Uterus (tissue), 4 donors: ENCODE results near the gene KRCC1. TPM values are rescaled to one million over a fixed set of nuclear protein-coding genes. Genes with fewer than 3 reads are reported as not detected.
"Not testable (repeated sequence)": the region's sequence is repeated elsewhere in the genome, so short reads cannot be mapped to it uniquely, and the experiment has no call there.

Experiments used
- DNase-seq, 2 donors: peaks; one replicate each; pipeline ENCODE4 v3.0.0-alpha.2; 2019 to 2020
- H3K27ac ChIP-seq, 2 donors: fragments of 200-600 bp; sonication (generic); 1 replicate in 1 of 2; 2 replicates in 1 of 2; pipeline ENCODE4 v1.5.1; 2016 to 2018
- H3K27me3 ChIP-seq, 2 donors: fragments of 200-600 bp; sonication (generic); one replicate each; pipeline ENCODE4 v1.5.1; 2018 to 2019; ENCODE audit warnings: control low read depth in 1 of 2
- H3K36me3 ChIP-seq, 2 donors: fragments of 200-600 bp; sonication (generic); one replicate each; pipeline ENCODE4 v1.5.1; 2019; ENCODE audit warnings: control low read depth in 1 of 2
- H3K4me1 ChIP-seq, 2 donors: fragments of 200-600 bp; sonication (generic); one replicate each; pipeline ENCODE4 v1.5.1; 2018 to 2019; ENCODE audit warnings: control low read depth in 1 of 2
- H3K4me3 ChIP-seq, 2 donors: fragments of 200-600 bp; sonication (generic); 1 replicate in 1 of 2; 2 replicates in 1 of 2; pipeline ENCODE4 v1.5.1; 2018 to 2019; ENCODE audit warnings: mild to moderate bottlenecking in 1 of 2
- H3K9me3 ChIP-seq, 2 donors: fragments of 200-600 bp; sonication (generic); one replicate each; pipeline ENCODE4 v1.5.1; 2019; ENCODE audit warnings: control low read depth in 1 of 2
- CTCF ChIP-seq, 4 experiments: fragments of 200-600 bp in 2 of 4; fragments of 450-650 bp in 2 of 4; sonication (generic) in 2 of 4; IDR thresholded peaks; one replicate each; pipeline ENCODE4 v1.5.1; 2016 to 2019; ENCODE audit warnings: antibody characterized with exemption in 4 of 4, mild to moderate bottlenecking in 2 of 4, moderate library complexity in 1 of 4
- POLR2A ChIP-seq, 2 donors: fragments of 450-650 bp; IDR thresholded peaks; one replicate each; pipeline ENCODE4 v1.6.1; 2016; ENCODE audit warnings: antibody characterized with exemption in 2 of 2, mild to moderate bottlenecking in 1 of 2, moderate library complexity in 1 of 2
- intact Hi-C: fragments of 100-400 bp; cut with DNase I; formaldehyde crosslinking; loops from one replicate; pipeline ENCODE4 v1.15.1; 2023; ENCODE audit warnings: low total_unique reads
- total RNA-seq, 4 donors: library from RNA; depleted of rRNA in 3 of 4; stranded (reverse); fragments of >200 nt in 3 of 4; gene quantifications; one replicate each; pipeline versions ENCODE4 v1.1.0 to v1.2.4, GENCODE V29; 2014 to 2023
- donor health status: DM: yes; HTN: yes; CAD: no.

KRCC1 gene
- total RNA-seq, 4 donors from 2014 or later, result 19.7 to 62.1 (median 30.1) TPM

GRCh38 chr2:88024509-88024908, 31.1 kb downstream of the KRCC1 start:
- Histone ChIP-seq H3K4me3 (no peak overlapping the region), H3K36me3 (no peaks in the 10 kb centered on the region), H3K27me3 (no peaks in the 10 kb centered on the region), H3K4me1 (no peaks in the 10 kb centered on the region), H3K27ac (no peak overlapping the region), H3K9me3 (no peaks in the 10 kb centered on the region)
- DNase-seq, result no peak
- intact Hi-C loops, result no loop called here
- no peak for TF ChIP-seq POLR2A (IDR thresholded peaks at IDR 0.05)

GRCh38 chr2:88022669-88022921, 33.0 kb downstream of the KRCC1 start:
- no peak overlapping the region for H3K27ac ChIP-seq
- no peak for TF ChIP-seq CTCF (IDR thresholded peaks at IDR 0.05)
- no peak for TF ChIP-seq POLR2A (IDR thresholded peaks at IDR 0.05)
- no peaks in the 10 kb centered on the region for H3K9me3 ChIP-seq
- H3K27me3 ChIP-seq, result no peaks in the 10 kb centered on the region
- H3K4me3 ChIP-seq, result no peak overlapping the region
- H3K4me1 ChIP-seq, result no peaks in the 10 kb centered on the region
- DNase-seq, result no peak
- intact Hi-C loops, result no loop called here
- H3K36me3 ChIP-seq, result no peaks in the 10 kb centered on the region

- H3K27ac ChIP-seq, result no peak overlapping the region
- no peak for DNase-seq
- no peaks in the 10 kb centered on the region for H3K36me3 ChIP-seq
- intact Hi-C loops, result no loop called here
- H3K27me3 ChIP-seq, result no peaks in the 10 kb centered on the region
- H3K9me3 ChIP-seq, result no peaks in the 10 kb centered on the region
- TF ChIP-seq CTCF (IDR thresholded peaks at IDR 0.05) (no peak), POLR2A (IDR thresholded peaks at IDR 0.05) (no peak)
- H3K4me1 ChIP-seq, result no peaks in the 10 kb centered on the region
- no peak overlapping the region for H3K4me3 ChIP-seq
Measured at GRCh38 chr2:88019985-88020384, 35.6 kb downstream of the KRCC1 start.

GRCh38 chr2:88018909-88019308, 36.7 kb downstream of the KRCC1 start:
- TF ChIP-seq CTCF (IDR thresholded peaks at IDR 0.05) (no peak), POLR2A (IDR thresholded peaks at IDR 0.05) (no peak)

GRCh38 chr2:88018077-88018805, 37.3 kb downstream of the KRCC1 start:
- H3K27ac ChIP-seq, H3K36me3 ChIP-seq, H3K27me3 ChIP-seq, H3K4me3 ChIP-seq, H3K4me1 ChIP-seq, H3K9me3 ChIP-seq, DNase-seq, intact Hi-C loops: not testable (repeated sequence)

More at GRCh38 chr2:88018909-88019308, 36.7 kb downstream of the KRCC1 start:
- Histone ChIP-seq H3K4me1 (no peaks in the 10 kb centered on the region), H3K36me3 (no peaks in the 10 kb centered on the region), H3K27me3 (no peaks in the 10 kb centered on the region), H3K27ac (no peak overlapping the region), H3K9me3 (no peaks in the 10 kb centered on the region), H3K4me3 (no peak overlapping the region)
- DNase-seq, result no peak
- intact Hi-C loops, result no loop called here

GRCh38 chr2:88017780-88018038, 37.9 kb downstream of the KRCC1 start:
- H3K4me3 ChIP-seq, H3K27me3 ChIP-seq, H3K27ac ChIP-seq, H3K36me3 ChIP-seq, intact Hi-C loops, H3K4me1 ChIP-seq, DNase-seq, H3K9me3 ChIP-seq: not testable (repeated sequence)
